Thyroid gland (tissue), 4 donors: ENCODE results near the gene ACYP1. TPM values are rescaled to one million over a fixed set of nuclear protein-coding genes. Genes with fewer than 3 reads are reported as not detected.

Source experiments
- DNase-seq, 2 donors: peaks; one replicate each; pipeline ENCODE4 v3.0.0-alpha.2; 2019
- H3K27ac ChIP-seq, 3 donors: fragments of 200-600 bp; sonication (generic); 1 replicate in 2 of 3; 2 replicates in 1 of 3; pipeline ENCODE4 v1.5.1; 2016 to 2019; ENCODE audit warnings: mild to moderate bottlenecking in 1 of 3, moderate library complexity in 1 of 3
- H3K27me3 ChIP-seq: fragments of 200-600 bp; sonication (generic); one replicate; pipeline ENCODE4 v1.5.1; 2019
- H3K36me3 ChIP-seq, 2 donors: fragments of 200-600 bp; sonication (generic); one replicate each; pipeline ENCODE4 v1.5.1; 2016 to 2019
- H3K4me1 ChIP-seq, 2 donors: fragments of 200-600 bp; sonication (generic); one replicate each; pipeline ENCODE4 v1.5.1; 2017 to 2019
- H3K4me3 ChIP-seq, 3 donors: fragments of 200-600 bp; sonication (generic); replicated peaks in 1 of 3; 1 replicate in 2 of 3; 2 replicates in 1 of 3; pipeline ENCODE4 v1.5.1; 2016; ENCODE audit warnings: mild to moderate bottlenecking in 1 of 3
- H3K9me3 ChIP-seq: fragments of 200-600 bp; sonication (generic); one replicate; pipeline ENCODE4 v1.5.1; 2017
- POLR2A ChIP-seq, 2 donors: fragments of 450-650 bp; IDR thresholded peaks; one replicate each; pipeline ENCODE4 v1.6.1; 2017; ENCODE audit warnings: antibody characterized with exemption in 2 of 2, mild to moderate bottlenecking in 2 of 2, moderate library complexity in 1 of 2
- WGBS, 2 donors: methylation state at CpG; one replicate each; pipeline ENCODE4 v1.1.5; 2017; 5-methylcytosine and 5-hydroxymethylcytosine counted together
- intact Hi-C: fragments of 100-400 bp; cut with DNase I; formaldehyde crosslinking; loops from one replicate; pipeline ENCODE4 v1.15.1; 2023
- total RNA-seq, 4 donors: library from RNA; depleted of rRNA; stranded (reverse); fragments of >200 nt; gene quantifications; one replicate each; pipeline ENCODE4 v1.2.3, GENCODE V29; 2016
- TF ChIP-seq, protein P1 (sequence below), 6 experiments: fragments of 200-600 bp in 3 of 6; fragments of 450-650 bp in 3 of 6; sonication (generic) in 3 of 6; IDR thresholded peaks; one replicate each; pipeline ENCODE4 v1.5.1; 2016 to 2019; ENCODE audit warnings: antibody characterized with exemption in 6 of 6, mild to moderate bottlenecking in 2 of 6, inconsistent platforms in 1 of 6, moderate library complexity in 1 of 6

Gene ACYP1
- total RNA-seq, 4 donors from 2014 or later: 24.0 to 48.8 (median 36.1) TPM

DNA sequence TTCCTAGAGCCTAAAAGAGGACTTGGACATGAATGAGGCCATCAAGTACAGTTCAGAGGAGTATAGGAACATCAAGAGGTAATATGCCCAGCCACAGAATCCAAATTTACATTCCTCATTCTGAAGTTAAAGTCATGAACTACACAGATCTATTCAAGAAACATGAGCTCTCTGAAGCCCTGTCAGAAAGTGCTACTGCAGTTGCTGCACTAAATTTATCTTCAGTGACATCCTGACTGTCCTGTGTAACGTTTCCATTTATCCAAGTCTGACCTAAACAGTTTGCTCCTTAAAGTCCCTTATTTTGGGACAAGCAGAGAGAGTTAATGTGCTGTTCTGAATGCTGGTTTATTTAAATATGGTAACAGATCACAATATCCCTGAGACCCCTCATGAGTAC, 34.9 kb upstream of the ACYP1 start:
- H3K9me3 ChIP-seq: no peaks in the 10 kb centered on the region
- intact Hi-C loops: no loop called here
- WGBS, 2 donors: 78 to 88% methylated on average over 1 of the region's 1 CpG
- no peak for DNase-seq
- TF ChIP-seq, protein P1, sequence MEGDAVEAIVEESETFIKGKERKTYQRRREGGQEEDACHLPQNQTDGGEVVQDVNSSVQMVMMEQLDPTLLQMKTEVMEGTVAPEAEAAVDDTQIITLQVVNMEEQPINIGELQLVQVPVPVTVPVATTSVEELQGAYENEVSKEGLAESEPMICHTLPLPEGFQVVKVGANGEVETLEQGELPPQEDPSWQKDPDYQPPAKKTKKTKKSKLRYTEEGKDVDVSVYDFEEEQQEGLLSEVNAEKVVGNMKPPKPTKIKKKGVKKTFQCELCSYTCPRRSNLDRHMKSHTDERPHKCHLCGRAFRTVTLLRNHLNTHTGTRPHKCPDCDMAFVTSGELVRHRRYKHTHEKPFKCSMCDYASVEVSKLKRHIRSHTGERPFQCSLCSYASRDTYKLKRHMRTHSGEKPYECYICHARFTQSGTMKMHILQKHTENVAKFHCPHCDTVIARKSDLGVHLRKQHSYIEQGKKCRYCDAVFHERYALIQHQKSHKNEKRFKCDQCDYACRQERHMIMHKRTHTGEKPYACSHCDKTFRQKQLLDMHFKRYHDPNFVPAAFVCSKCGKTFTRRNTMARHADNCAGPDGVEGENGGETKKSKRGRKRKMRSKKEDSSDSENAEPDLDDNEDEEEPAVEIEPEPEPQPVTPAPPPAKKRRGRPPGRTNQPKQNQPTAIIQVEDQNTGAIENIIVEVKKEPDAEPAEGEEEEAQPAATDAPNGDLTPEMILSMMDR (IDR thresholded peaks at IDR 0.05): no peak
- no peak for TF ChIP-seq POLR2A (IDR thresholded peaks at IDR 0.05)
- no peaks in the 10 kb centered on the region for H3K4me1 ChIP-seq
- H3K27ac ChIP-seq: no peak overlapping the region
- H3K27me3 ChIP-seq: no peaks in the 10 kb centered on the region
- H3K4me3 ChIP-seq: no peak overlapping the region
- peaks cover 32 to 74% of the 10 kb centered on the region in 2 donors for H3K36me3 ChIP-seq

DNA sequence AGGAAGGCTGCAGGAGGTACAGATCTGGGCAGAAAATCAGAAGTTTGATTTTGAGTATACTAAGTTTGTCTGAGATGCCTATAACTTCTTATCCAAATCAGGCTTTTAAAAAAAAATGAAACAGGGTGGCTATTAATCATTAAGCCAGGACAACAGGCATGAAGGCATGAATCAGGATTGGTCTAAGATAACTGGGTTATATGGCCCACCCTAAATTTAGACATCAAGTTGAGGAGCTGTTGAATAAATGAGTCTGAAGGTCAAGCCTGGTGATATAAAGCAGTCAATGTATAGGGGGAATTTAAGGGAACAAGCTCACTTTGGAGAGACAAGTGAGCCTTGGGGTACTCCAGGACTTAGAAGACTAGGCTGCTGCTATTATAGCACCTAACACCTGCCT, 34.4 kb upstream of the ACYP1 start:
- DNase-seq: no peak
- no peaks in the 10 kb centered on the region for H3K9me3 ChIP-seq
- H3K4me3 ChIP-seq: no peak overlapping the region
- no peaks in the 10 kb centered on the region for H3K27me3 ChIP-seq
- TF ChIP-seq, protein P1 (IDR thresholded peaks at IDR 0.05): no peak
- no peak for TF ChIP-seq POLR2A (IDR thresholded peaks at IDR 0.05)
- peaks cover 32 to 71% of the 10 kb centered on the region in 2 donors for H3K36me3 ChIP-seq
- no peak overlapping the region for H3K27ac ChIP-seq
- intact Hi-C loops: no loop called here
- H3K4me1 ChIP-seq: no peaks in the 10 kb centered on the region

DNA sequence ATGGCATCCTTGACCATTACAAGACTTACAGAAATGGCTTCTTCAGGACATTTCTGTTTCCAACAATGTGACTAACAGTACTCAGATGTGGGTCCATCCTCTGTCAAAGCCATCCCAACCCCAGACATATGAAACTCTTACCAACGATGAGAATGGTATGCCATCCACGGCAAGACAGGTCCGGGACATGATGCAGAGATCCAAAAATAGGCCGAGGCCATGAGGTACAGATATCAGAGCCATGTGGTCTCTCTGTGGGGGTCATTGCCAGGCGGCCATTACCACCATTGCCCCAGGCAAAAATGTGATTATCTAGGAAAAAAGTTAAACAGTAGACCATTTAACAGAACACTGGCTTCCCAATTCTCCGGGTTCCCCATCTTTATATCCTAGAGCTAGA, 33.1 kb upstream of the ACYP1 start:
- H3K4me3 ChIP-seq: no peak overlapping the region
- intact Hi-C loops: no loop called here
- peaks cover 34 to 76% of the 10 kb centered on the region in 2 donors for H3K36me3 ChIP-seq
- TF ChIP-seq, protein P1 (IDR thresholded peaks at IDR 0.05): no peak
- H3K27me3 ChIP-seq: no peaks in the 10 kb centered on the region
- no peak for DNase-seq
- no peaks in the 10 kb centered on the region for H3K9me3 ChIP-seq
- no peak overlapping the region for H3K27ac ChIP-seq
- 87 to 92% methylated on average over 6 of the region's 6 CpGs for WGBS, 2 donors
- no peaks in the 10 kb centered on the region for H3K4me1 ChIP-seq

GRCh38 chr14:75095690-75096089, 31.9 kb upstream of the ACYP1 start:
- 88 to 94% methylated on average over 4 of the region's 4 CpGs for WGBS, 2 donors
- TF ChIP-seq, protein P1 (IDR thresholded peaks at IDR 0.05): no peak
- no peak for TF ChIP-seq POLR2A (IDR thresholded peaks at IDR 0.05)
- Histone ChIP-seq H3K27ac (no peak overlapping the region), H3K4me1 (no peaks in the 10 kb centered on the region), H3K9me3 (no peaks in the 10 kb centered on the region), H3K36me3 (peaks cover 34 to 74% of the 10 kb centered on the region in 2 donors), H3K27me3 (no peaks in the 10 kb centered on the region), H3K4me3 (no peak overlapping the region)
- intact Hi-C loops: no loop called here
- DNase-seq: no peak

DNA sequence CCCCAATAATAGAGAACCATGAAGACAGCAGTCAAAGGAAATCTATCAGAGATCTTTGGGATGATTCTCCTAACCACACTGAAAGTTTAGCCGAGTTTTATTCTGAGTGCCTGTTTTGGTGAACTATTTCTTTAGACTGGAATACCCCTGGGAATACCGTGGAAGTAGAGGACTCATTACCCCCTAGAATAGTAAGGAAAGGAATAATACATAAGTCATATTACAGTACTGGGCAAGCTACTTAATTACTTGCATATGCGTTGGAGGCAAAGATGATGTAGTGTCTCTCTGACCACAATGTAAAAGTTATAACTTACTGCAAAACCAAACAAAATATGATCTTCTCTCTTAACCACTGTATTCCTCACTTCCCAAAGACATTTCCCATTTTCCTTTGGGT, 31.1 kb upstream of the ACYP1 start:
- DNase-seq: no peak
- H3K9me3 ChIP-seq: no peaks in the 10 kb centered on the region
- TF ChIP-seq, protein P1 (IDR thresholded peaks at IDR 0.05): no peak
- TF ChIP-seq POLR2A (IDR thresholded peaks at IDR 0.05): no peak
- peaks cover 34 to 71% of the 10 kb centered on the region in 2 donors for H3K36me3 ChIP-seq
- no peak overlapping the region for H3K27ac ChIP-seq
- no peak overlapping the region for H3K4me3 ChIP-seq
- 88% methylated on average over 3 of the region's 3 CpGs for WGBS, 2 donors
- intact Hi-C loops: no loop called here
- H3K4me1 ChIP-seq: no peaks in the 10 kb centered on the region
- no peaks in the 10 kb centered on the region for H3K27me3 ChIP-seq
